ENCODE results near the gene ADO.

ADO gene

DNA sequence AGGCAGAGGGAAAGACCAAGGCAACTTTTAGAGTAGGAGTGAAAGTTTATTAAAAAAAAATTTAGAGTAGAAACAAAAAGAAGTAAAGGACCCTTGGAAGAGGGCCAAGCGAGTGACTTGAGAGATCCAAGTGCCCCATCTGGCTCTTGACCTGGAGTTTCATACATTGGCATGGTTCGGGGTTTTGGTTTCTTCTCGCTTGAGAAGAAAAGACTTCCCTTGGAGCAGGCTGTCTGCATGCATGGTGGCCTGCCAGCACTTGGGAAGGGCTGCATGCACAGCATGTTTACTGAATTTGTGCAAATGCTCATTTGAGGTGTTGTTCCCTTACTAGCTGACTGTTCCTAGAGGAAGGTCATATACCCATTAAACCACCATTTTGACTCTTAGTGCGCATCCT is 8.8 kb upstream of the ADO start:
- Histone ChIP-seq H3K27me3 (ENCODE audit: control insufficient read depth, insufficient read depth, low read length) (no peaks in the 10 kb centered on the region), H3K9ac (ENCODE audit: low read length) (no peak overlapping the region), H3K36me3 (ENCODE audit: control insufficient read depth, low read depth, low read length) (no peaks in the 10 kb centered on the region), H3K4me1 (ENCODE audit: control insufficient read depth, low read depth, low read length) (no peaks in the 10 kb centered on the region), H3K4me3 (ENCODE audit: low read length) (no peak overlapping the region), H3K27ac (ENCODE audit: low read length) (no peak overlapping the region), H3K9me3 (ENCODE audit: control insufficient read depth, low read depth, low read length) (no peaks in the 10 kb centered on the region)

DNA sequence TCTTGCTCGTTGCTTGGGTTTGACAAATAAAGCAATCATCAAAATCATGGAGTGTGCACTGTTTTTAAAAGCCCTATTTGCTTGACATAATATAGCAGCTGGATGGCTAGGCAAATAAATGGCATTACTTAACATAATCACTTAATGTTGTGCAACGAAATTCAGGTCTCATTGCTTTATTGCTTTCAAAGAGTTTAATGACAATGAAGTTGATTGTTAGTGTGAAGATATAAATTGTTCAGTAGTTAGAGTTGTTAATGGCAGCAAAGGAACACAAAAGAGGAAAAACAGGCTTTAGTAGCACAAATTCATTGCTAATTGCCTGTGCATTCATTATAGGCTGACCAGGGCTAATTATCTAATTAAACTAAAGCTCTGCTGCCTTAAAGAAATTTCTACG is 7.6 kb upstream of the ADO start:
- Histone ChIP-seq H3K9ac (ENCODE audit: low read length) (no peak overlapping the region), H3K4me1 (ENCODE audit: control insufficient read depth, low read depth, low read length) (no peaks in the 10 kb centered on the region), H3K27ac (ENCODE audit: low read length) (no peak overlapping the region), H3K36me3 (ENCODE audit: control insufficient read depth, low read depth, low read length) (no peaks in the 10 kb centered on the region), H3K9me3 (ENCODE audit: control insufficient read depth, low read depth, low read length) (no peaks in the 10 kb centered on the region), H3K4me3 (ENCODE audit: low read length) (no peak overlapping the region), H3K27me3 (ENCODE audit: control insufficient read depth, insufficient read depth, low read length) (no peaks in the 10 kb centered on the region)

DNA sequence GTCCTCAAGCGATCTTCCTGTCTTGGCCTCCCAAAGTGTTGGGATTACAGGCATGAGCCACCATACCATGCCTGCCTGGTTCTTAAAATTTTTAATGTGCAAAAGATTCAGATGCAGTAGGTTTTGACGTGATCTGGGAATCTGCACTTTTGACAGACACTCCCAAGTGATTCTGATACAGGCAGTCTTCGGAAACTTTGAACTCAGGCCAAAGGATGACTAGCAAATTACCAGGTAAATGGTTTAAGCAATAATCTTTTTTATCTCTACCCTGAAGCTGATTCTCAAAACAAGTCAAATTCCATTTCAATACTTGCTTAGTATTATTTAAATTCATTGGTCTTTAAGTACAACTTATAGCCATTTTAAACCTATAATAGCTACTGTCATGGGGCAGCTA is 2.6 kb upstream of the ADO start:
- Histone ChIP-seq H3K27ac (ENCODE audit: low read length) (no peak overlapping the region), H3K4me3 (ENCODE audit: low read length) (no peak overlapping the region), H3K9me3 (ENCODE audit: control insufficient read depth, low read depth, low read length) (no peaks in the 10 kb centered on the region), H3K4me1 (ENCODE audit: control insufficient read depth, low read depth, low read length) (peaks cover 17% of the 10 kb centered on the region), H3K27me3 (ENCODE audit: control insufficient read depth, insufficient read depth, low read length) (no peaks in the 10 kb centered on the region), H3K36me3 (ENCODE audit: control insufficient read depth, low read depth, low read length) (peaks cover under 1% of the 10 kb centered on the region), H3K9ac (ENCODE audit: low read length) (no peak overlapping the region)

DNA sequence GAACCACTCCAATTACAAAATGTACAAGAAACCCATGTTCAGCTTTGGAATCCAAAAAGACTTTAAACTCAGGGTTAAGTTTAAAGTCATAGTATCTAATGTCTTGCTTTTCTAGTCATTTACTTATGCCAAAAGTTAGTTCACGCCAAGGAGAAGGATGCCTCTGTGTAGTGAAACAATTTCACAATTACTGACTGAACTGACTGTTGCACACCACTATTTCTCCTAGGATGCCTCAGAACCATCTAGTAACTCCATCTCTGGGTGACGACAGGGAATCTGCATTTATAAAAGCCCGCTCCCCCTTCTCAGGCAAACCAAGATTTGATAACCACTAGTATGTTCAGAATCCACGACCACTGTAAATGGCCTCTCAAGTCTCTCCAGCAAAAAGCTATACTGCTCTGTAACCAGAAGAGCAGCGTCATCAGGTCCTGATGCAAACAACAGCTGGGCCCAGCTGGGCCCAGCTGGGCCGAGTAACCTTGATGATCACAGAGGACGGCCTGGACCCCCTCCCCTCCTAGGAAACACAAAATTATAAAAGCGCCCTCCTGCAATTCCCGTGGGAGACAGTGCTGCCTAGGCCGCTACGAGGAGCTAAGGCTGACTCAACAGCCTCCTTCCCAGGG is 680 bp upstream of the ADO start:
- Histone ChIP-seq H3K27me3 (ENCODE audit: control insufficient read depth, insufficient read depth, low read length) (no peaks in the 10 kb centered on the region), H3K27ac (ENCODE audit: low read length) (peak overlapping the region; percentile 92), H3K9ac (ENCODE audit: low read length) (peak overlapping the region; percentile 83), H3K9me3 (ENCODE audit: control insufficient read depth, low read depth, low read length) (no peaks in the 10 kb centered on the region), H3K4me1 (ENCODE audit: control insufficient read depth, low read depth, low read length) (peaks cover 24% of the 10 kb centered on the region), H3K4me3 (ENCODE audit: low read length) (peak overlapping the region; percentile 84), H3K36me3 (ENCODE audit: control insufficient read depth, low read depth, low read length) (peaks cover 11% of the 10 kb centered on the region)

DNA sequence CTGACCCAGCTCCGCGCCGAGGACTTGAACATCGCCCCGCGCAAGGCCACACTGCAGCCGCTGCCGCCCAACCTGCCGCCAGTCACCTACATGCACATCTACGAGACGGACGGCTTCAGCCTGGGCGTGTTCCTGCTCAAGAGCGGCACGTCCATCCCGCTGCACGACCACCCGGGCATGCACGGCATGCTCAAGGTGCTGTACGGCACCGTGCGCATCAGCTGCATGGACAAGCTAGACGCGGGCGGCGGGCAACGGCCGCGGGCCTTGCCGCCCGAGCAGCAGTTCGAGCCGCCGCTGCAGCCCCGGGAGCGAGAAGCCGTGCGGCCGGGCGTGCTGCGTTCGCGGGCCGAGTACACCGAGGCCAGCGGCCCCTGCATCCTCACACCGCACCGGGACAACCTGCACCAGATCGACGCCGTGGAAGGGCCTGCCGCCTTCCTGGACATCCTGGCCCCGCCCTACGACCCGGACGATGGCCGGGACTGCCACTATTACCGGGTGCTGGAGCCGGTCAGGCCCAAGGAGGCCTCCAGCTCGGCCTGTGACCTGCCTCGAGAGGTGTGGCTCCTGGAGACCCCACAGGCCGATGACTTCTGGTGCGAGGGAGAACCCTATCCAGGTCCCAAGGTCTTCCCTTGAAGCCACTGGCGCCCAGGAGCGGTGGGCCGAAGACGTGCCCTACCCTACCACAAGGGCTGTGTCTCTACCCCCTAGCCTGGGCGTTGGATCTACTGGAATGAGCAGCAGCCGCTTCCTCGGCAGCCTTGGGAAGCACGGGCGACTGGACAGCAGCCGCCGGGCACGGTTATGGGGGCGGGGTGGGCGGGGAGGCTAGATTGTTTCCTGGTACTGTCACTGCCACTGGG is 945 bp downstream of the ADO start:
- peaks cover 24% of the 10 kb centered on the region for H3K4me1 ChIP-seq (ENCODE audit: control insufficient read depth, low read depth, low read length)

DNA sequence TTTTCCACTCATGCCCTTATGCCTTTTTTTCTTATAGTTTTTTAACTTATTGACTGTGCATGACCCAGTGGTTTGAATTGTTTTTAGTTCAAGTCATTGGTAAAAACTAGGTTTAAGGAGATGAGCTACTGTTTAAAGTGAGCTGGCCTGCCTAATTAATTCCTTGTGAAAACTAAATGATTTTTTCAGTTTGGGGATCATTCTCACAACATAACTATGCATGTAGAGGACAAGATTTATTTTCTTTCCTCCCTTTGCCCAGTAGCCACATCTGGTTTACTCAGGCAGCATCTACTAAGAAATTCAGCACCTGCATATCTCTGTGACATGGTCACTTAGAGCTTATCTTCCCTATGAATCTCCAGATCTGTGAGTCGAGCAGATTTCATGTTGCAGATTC is 1.7 kb downstream of the ADO start:
- H3K9ac ChIP-seq (ENCODE audit: low read length), result peak overlapping the region; percentile 12
- no peaks in the 10 kb centered on the region for H3K27me3 ChIP-seq (ENCODE audit: control insufficient read depth, insufficient read depth, low read length)
- H3K4me3 ChIP-seq (ENCODE audit: low read length), result peak overlapping the region; percentile 84
- peaks cover 11% of the 10 kb centered on the region for H3K36me3 ChIP-seq (ENCODE audit: control insufficient read depth, low read depth, low read length)
- H3K27ac ChIP-seq (ENCODE audit: low read length), result no peak overlapping the region
- H3K4me1 ChIP-seq (ENCODE audit: control insufficient read depth, low read depth, low read length), result peaks cover 24% of the 10 kb centered on the region
- no peaks in the 10 kb centered on the region for H3K9me3 ChIP-seq (ENCODE audit: control insufficient read depth, low read depth, low read length)

More for the DNA sequence above, 945 bp downstream of the ADO start:
- H3K9me3 ChIP-seq (ENCODE audit: control insufficient read depth, low read depth, low read length), result no peaks in the 10 kb centered on the region
- H3K4me3 ChIP-seq (ENCODE audit: low read length), result peak overlapping the region; percentile 84
- H3K27ac ChIP-seq (ENCODE audit: low read length), result peak overlapping the region; percentile 30
- H3K36me3 ChIP-seq (ENCODE audit: control insufficient read depth, low read depth, low read length), result peaks cover 11% of the 10 kb centered on the region
- no peaks in the 10 kb centered on the region for H3K27me3 ChIP-seq (ENCODE audit: control insufficient read depth, insufficient read depth, low read length)
- peak overlapping the region; percentile 83 for H3K9ac ChIP-seq (ENCODE audit: low read length)

DNA sequence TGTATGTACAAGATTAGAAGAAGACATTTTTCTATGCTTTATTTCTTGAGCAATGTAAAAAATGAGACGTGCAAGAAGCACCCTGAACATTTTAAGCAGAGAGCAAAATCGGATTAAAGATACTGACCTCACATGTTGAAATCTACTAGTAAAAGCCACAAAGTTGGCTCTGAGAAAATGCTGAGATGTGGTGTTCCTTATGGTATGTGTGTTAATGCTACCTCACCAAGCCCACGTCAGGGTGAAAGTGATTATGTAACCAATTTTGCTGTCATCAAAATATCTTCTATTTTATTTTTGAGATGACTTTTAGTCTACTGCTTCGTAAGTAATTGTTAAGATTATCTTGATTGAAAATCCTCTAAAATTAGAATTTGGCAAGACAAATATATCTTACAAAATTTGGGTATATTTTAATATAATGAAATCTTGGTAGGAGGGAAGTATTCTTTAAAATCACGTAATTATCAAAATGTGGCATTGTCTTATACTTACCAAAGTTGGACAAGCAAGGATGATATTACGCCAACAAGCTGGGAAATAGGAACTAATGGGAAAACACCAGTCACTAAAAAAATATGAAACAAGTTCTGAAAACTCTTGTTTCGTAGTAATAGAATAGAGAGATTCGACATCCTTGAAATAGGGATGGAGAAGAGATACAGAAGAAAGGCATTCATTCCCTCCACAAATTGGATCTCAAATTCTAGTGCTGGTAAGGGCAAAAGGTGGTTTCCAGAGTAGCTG is 5.8 kb downstream of the ADO start:
- H3K9me3 ChIP-seq (ENCODE audit: control insufficient read depth, low read depth, low read length), result no peaks in the 10 kb centered on the region
- peaks cover 21% of the 10 kb centered on the region for H3K27me3 ChIP-seq (ENCODE audit: control insufficient read depth, insufficient read depth, low read length)
- no peak overlapping the region for H3K9ac ChIP-seq (ENCODE audit: low read length)
- peaks cover 15% of the 10 kb centered on the region for H3K4me1 ChIP-seq (ENCODE audit: control insufficient read depth, low read depth, low read length)
- peaks cover 11% of the 10 kb centered on the region for H3K36me3 ChIP-seq (ENCODE audit: control insufficient read depth, low read depth, low read length)
- H3K4me3 ChIP-seq (ENCODE audit: low read length), result no peak overlapping the region
- H3K27ac ChIP-seq (ENCODE audit: low read length), result no peak overlapping the region

DNA sequence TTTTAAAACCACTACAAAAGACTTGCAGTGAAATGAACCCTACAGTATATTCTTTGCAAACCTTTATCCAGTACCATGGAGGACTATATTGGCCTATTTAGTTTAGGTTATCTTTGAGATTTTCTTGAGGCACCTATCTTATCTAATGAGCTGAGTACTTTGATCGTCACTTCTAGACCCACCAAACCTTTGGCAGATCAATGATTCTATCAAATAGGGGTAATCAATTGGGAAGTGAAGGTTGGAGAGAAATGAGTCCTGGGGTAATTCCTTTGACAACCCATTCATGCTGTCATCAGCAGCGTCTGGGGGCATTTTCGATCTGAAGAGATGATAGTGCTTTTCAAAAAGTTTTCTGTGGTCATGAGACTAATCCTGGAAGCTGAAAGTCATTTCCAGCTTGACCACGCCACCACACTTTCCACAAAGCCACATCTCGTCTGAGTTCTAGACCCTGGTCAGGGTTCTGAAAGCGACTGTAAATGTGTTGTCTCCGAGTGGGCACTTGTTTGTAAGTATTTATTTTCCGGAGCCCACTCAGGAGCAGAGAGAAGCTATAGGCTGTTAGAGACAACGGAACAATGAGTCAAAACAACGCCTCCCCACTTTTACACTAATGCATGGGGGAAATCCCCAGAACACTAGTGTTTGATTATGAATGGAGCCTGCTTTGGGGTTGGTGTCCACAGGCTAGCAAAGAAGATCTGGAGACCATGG is 6.8 kb downstream of the ADO start:
- Histone ChIP-seq H3K36me3 (ENCODE audit: control insufficient read depth, low read depth, low read length) (peaks cover 11% of the 10 kb centered on the region), H3K27ac (ENCODE audit: low read length) (no peak overlapping the region), H3K9ac (ENCODE audit: low read length) (no peak overlapping the region), H3K4me1 (ENCODE audit: control insufficient read depth, low read depth, low read length) (peaks cover 18% of the 10 kb centered on the region), H3K27me3 (ENCODE audit: control insufficient read depth, insufficient read depth, low read length) (peaks cover 31% of the 10 kb centered on the region), H3K9me3 (ENCODE audit: control insufficient read depth, low read depth, low read length) (no peaks in the 10 kb centered on the region), H3K4me3 (ENCODE audit: low read length) (no peak overlapping the region)

DNA sequence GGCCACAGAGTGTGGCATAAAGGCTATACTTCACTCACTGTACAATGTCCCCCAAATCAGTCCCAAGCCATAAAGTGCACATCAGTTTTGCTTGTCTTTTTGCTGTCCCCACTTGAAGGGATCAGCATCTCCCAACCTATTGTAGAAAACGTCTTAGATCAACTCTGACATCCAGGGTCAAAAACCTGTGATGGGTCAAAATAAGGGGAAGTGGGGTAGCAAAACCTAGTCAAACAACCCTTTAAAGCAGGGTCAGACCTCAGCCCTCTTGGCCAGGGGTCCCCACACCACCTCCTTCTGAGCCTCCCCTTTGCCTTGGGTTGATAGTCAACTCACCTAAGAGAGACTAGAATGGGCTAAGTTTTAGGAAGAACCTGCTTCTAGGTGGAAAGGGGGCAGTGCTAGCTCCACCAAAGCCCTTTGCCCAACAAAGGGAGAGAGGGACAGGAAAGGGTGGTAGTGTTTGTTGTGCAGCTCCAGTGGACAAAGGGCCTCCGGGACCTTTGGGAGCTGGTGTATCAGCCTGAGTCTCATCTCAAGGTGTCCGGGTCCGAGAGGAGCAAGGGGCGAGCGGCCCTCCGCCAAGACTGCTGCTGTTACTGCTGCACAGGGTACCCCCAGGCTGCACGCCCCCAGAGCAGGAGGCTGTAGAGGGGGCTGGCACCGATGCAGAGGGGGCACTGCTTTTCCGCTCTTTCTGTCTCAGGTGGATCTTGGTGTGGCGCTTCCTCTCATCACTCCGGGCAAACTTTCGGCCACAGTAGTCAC is 8.3 kb downstream of the ADO start:
- Histone ChIP-seq H3K4me3 (ENCODE audit: low read length) (no peak overlapping the region), H3K9me3 (ENCODE audit: control insufficient read depth, low read depth, low read length) (no peaks in the 10 kb centered on the region), H3K4me1 (ENCODE audit: control insufficient read depth, low read depth, low read length) (peaks cover 6% of the 10 kb centered on the region), H3K27me3 (ENCODE audit: control insufficient read depth, insufficient read depth, low read length) (peaks cover 43% of the 10 kb centered on the region), H3K36me3 (ENCODE audit: control insufficient read depth, low read depth, low read length) (peaks cover 6% of the 10 kb centered on the region), H3K9ac (ENCODE audit: low read length) (no peak overlapping the region), H3K27ac (ENCODE audit: low read length) (no peak overlapping the region)

DNA sequence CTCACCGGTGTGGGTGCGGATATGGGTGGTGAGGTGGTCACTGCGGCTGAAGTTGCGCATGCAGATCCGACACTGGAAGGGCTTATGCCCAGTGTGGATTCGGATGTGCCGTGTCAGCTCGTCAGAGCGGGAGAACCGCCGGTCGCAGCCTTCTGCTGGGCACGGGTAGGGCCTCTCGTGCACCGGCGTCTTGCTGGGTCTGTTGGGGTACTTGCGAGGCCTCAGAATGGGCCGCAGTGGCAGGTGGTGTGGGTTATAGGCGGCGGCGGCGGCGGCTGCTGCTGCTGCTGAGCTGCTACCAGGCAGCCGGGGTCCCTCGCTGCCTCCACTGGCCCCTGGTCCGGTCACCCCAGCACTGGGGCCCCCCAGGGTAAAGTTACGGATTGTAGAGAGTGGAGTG is 8.9 kb downstream of the ADO start:
- H3K27me3 ChIP-seq (ENCODE audit: control insufficient read depth, insufficient read depth, low read length), result peaks cover 49% of the 10 kb centered on the region
- H3K4me1 ChIP-seq (ENCODE audit: control insufficient read depth, low read depth, low read length), result peaks cover 6% of the 10 kb centered on the region
- no peak overlapping the region for H3K4me3 ChIP-seq (ENCODE audit: low read length)
- H3K9me3 ChIP-seq (ENCODE audit: control insufficient read depth, low read depth, low read length), result no peaks in the 10 kb centered on the region
- no peaks in the 10 kb centered on the region for H3K36me3 ChIP-seq (ENCODE audit: control insufficient read depth, low read depth, low read length)
- no peak overlapping the region for H3K27ac ChIP-seq (ENCODE audit: low read length)
- H3K9ac ChIP-seq (ENCODE audit: low read length), result no peak overlapping the region
